HG03520 (cell line): ENCODE data around the gene SYNE1.
A peak's percentile ranks its signal among the peaks of the same experiment; 100 is the strongest.
"Not testable (repeated sequence)": the region's sequence is repeated elsewhere in the genome, so short reads cannot be mapped to it uniquely, and the experiment has no call there.

Source experiments
- ATAC-seq: cut with Tn5 transposase; IDR thresholded peaks from one replicate; pipeline ENCODE4 v1.9.1; 2021; ENCODE audit warnings: mild to moderate bottlenecking, moderate library complexity; ENCODE audit not compliant: unreplicated experiment

Gene SYNE1

DNA sequence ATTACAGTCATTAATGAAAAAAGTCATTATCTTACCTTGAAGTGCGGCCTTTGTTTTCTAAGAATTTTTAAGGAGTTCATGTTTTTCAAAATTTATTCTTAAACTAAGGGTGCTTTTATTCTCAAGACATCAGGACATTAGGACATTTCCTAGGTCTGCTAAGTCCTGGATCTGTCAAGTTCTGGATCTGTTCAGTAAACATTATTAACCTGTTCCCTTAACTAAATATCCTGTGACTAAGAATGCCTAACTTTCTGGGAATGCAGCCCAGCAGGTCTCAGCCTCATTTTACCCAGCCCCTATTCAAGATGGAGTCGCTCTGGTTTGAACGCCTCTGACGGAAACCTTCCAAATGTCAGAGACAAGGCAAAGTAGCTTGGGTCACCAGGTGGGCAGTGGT, 302.6 kb downstream of the SYNE1 start:
- no peak for ATAC-seq

DNA sequence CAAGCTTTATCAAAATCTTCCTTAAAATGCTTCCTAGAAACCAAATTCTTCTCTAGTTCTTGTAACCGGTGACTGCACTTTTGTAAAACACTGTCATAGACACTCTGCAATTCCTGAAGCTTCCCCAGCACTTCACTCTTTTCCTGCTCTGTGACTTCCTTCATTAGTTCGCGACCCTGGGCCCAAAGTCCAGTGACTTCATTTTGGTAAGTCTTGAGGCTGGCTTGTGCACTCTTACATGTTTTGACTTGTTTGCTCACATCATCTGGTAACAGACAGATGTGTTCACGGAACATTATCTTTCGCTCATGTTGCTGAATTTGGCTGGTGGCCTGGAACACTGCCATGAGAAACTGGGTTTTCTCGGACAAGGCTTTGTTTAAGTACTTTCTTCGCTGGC, 306.2 kb downstream of the SYNE1 start:
- ATAC-seq, result no peak

DNA sequence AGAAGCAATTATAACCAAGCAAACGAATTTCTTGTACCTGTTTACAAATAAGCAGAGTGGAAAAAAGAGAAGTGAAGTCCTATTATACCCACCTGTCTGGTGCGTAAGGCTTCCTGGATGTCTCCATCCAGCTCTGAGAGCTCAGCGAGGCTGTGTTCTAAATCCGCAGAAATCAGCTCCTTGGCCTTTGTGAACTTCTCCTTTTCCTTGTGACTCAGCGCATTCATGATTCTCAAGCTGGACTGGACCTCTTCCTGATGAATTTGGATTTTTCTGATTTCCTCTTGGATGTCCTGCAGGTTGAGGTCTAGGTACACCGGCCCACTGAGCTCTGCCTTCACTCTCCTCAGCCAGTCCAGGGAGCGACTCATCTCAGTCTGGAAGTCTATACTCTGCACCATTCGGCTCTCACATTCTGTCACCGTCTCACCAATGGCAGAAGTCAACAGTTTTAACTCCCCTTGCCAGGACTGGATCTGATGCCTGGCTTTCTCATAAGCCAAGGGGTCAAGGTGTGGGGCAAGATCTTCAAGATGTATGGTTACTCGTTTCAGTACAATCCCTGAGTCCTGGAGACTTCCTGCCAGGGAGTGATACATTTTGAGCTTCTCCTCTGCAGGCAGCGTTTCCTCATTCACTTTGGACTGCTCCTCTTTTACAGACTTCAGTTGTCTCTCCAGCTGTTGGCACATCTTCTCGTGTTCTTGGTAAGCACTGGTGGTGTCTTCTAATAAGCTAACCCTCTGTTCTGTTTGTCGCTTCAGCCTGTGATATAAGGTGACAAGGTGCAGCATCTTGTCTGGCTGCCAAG, 307.3 kb downstream of the SYNE1 start:
- no peak for ATAC-seq

DNA sequence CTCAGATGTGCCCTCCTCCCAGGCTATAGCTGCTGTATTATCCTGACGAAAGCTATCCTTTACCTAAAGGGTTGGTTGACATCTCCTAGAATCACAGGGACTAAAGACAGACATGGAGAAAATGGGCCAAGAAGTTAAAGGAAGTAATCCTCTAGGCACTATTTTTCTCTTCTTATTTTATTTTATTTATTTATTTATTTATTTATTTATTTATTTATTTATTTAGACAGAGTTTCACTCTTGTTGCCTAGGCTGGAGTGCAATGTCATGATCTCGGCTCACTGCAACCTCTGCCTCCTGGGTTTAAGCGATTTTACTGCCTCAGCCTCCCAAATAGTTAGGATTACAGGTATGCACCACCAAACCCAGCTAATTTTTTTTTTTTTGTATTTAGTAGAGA, 309.0 kb downstream of the SYNE1 start:
- ATAC-seq, result not testable (repeated sequence)

DNA sequence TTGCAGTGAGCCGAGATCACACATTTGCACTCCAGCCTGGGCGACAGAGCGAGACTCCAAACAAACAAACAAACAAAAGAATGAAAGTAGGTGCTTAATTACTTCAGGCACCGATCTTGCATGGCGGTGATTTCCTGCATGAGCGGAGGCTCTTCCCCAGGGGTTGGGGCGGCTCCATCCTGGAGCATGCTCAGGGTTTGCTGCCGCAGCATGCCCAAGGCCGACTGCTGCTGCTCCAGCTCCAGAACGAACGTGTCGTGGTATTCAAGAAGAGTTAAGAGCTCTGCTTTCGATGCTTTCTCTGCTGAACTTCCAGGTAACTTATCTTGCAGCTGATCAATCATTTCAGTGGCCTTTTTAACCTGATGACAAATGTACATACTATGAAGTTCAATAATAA, 313.8 kb downstream of the SYNE1 start:
- ATAC-seq, result no peak

DNA sequence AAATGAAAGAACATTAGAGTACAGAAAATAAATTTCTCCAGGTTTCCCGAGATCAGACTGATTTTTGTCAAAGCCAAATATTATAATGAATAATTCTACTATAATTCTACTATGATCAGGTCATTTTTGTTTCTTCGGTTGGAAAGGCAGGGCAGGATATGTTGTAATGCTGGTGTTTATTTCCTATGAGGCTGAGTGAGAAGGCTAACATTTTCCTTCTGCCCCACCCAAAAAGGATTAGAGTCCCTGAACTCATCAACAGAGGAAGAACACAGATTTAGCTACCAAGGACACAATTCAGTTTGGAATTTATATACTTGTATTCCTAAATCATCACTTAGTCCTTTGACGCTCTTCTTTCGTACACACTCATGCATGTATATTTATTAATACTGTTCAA, 318.9 kb downstream of the SYNE1 start:
- no peak for ATAC-seq

DNA sequence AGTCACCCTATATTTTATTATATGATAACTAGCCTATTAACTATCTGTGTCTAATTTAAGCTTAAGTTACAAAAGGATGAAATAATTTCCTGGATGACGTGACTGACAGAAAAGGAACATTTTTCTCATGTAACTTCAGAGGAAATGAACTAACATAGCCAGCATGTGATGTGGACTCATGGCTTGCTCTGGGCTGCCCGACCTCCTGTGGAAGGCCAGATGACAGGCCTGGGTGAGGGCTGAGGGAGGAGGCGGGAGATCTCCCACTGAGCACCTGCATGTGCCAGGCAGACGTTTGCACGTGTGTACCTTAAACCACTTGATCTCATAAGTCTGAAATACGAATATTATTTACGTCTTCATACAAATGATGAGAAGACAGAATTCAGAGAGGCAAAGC, 321.1 kb downstream of the SYNE1 start:
- ATAC-seq, result no peak

DNA sequence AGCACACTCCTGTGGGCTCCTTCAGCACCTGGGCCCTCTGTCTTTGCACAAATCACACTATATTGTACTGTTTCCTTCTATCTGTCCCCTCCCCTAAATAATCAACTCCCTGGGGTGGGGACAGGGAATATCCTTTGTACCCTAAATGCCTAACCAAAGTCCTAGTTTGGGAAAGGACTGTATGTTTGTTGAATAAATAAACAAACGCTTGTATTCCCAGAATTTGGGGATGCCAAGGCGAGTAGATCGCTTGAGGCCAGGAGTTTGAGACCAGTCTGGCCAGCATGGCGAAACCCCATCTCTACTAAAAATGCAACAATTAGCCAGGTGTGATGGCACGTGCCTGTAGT, 322.7 kb downstream of the SYNE1 start:
- no peak for ATAC-seq

DNA sequence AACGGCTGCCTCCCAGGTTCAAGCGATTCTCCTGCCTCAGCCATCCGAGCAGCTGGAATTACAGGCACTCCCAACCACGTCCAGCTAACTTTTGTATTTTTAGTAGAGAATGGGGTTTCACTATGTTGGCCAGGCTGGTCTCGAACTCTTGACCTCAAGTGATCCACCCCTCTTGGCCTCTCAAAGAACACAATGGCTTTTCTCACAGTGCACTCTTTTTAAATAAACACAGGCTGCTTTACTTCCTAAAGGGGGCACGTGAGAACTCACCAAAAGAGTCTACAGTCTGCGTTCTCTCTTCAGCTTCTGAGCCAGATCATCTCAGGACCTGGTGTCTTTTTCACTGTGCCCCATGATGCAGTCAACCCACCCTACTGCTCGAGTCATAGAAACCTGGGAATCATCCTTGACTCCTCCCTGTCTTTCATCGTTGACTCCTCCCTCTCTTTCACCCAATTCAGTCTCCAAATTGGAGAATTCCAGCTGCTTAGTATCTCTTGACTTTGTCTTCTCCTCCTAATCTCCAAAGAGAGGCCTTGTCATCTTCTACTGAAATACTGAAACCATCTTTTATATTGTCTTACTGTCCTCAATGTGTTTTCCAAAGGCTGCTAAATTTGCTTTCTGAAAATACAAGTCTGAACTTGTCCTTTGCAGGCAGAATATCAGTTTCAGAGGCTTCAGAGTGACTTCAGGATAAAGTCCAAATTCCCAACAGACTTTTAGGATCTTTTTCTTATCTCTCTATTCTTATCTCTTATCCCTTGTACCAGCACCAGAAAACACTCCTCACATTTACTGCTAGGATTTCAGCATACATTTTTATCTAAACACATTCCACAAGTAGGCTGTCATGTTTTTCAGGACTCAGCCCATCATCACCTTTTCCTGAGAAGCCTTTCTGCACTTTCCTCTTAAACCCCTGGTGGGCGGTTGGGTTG, 323.4 kb downstream of the SYNE1 start:
- ATAC-seq, result no peak

DNA sequence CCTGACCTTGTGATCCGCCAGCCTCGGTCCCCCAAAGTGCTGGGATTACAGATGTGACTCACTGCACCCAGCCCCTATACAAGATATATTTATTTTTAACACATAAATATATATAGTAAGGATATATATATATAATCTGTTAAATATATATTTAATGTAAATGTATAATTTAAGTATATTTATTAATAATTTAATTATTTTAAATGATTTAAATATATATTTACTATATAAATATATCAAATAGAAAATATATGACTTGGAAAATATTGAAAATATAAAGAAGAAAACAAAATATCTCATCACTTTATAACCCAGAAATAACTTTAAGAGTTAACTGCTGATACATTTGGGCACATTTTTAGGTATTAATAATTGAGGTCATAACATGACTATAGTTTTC, 324.7 kb downstream of the SYNE1 start:
- no peak for ATAC-seq

DNA sequence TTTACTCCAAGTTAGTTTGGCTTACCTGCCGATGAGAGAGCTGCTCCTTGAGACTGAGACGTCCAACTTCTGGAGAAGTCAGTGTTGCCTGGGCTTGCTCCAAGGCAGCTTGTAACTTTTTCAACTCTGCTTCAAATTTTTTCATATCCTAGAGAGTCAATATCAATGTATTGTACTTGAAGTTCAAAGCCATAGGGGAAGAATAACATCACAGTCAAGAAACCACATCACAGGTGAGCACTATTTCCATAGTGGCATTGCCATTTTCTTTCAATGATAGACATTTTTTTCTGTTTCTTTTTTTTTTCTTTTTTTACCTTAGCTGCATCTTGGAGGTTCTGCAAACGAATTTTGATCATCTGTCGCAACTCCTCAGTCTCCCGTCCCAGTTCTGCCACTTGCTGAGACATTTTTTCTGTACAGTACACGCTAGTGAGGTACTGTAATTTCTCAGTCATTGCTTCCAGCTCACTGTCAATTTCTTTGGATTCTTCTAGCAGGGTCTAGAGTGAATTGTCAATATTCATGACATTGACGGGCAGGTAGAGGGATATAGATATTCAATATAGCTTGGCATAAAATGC, 326.7 kb downstream of the SYNE1 start:
- no peak for ATAC-seq

DNA sequence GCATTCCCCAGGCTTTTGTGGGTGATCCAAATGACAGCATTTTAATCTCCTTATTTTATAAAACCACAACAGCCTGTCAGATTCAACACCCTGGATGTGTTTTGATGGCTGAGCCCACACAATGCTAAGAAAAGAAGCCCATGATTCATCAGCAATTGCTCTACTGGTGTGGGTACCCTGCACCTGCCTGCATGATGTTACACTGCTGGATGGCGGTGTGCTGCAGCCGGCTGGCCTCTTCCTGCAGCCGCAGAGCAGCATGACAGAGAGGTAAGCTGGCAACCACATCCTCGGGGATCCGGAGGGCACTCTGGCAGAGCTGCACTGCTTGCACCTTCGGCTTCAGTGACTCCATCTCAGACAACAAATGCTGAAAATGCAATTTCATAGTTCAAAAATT, 327.5 kb downstream of the SYNE1 start:
- no peak for ATAC-seq

DNA sequence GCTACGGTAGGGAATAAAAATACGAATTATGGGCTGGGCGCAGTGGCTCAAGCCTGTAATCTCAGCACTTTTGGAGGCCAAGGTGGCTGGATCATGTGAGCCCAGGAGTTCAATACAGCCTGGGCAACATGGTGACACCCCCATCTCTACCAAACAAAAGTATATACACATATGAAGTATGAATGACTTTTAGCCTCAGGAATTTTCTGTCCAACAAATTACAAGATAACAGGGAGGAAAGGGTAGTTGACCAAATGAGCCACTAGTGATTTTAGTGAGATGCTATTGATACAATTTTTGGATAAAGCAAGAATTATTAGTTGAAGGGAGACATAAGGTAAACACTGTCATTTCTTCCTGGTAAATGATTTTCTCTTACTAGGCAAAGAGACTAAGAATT, 328.2 kb downstream of the SYNE1 start:
- no peak for ATAC-seq

DNA sequence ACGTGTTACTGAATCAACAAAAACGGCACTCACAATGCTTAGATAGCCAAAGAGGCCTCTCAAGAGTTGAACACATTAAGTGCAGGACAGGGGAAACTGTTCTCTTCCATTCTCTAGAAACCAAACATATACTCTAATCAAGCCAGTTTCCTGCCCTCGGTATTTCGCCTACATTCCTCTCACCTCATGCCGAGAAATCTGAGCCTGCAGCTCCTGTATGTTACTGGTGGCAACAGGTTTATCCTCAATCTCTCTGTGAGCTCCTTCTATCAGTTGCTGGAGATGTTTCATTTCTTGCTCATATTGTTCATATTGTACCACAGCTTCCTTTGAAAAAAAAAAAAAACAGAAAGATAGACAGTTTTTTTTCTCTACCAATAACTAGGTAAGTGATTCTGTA, 328.9 kb downstream of the SYNE1 start:
- no peak for ATAC-seq

DNA sequence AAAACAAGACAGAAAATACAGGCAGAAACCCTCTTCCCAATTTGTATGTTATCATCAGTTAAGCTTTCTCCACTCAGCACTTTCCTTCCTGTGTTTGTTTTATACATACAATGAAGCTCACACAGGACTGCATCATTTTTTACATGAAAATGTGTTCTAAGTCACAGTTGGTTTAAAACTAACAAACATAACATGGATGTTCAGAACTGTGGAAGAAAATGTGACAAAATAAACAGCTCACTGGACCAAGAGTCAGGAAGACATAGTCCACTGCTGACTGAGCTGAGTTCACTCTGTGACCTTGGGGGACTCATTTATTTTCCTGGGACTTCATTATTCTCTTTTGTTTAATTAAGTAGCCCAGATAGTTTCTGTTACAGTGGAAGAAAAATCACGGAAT, 331.5 kb downstream of the SYNE1 start:
- ATAC-seq, result no peak

DNA sequence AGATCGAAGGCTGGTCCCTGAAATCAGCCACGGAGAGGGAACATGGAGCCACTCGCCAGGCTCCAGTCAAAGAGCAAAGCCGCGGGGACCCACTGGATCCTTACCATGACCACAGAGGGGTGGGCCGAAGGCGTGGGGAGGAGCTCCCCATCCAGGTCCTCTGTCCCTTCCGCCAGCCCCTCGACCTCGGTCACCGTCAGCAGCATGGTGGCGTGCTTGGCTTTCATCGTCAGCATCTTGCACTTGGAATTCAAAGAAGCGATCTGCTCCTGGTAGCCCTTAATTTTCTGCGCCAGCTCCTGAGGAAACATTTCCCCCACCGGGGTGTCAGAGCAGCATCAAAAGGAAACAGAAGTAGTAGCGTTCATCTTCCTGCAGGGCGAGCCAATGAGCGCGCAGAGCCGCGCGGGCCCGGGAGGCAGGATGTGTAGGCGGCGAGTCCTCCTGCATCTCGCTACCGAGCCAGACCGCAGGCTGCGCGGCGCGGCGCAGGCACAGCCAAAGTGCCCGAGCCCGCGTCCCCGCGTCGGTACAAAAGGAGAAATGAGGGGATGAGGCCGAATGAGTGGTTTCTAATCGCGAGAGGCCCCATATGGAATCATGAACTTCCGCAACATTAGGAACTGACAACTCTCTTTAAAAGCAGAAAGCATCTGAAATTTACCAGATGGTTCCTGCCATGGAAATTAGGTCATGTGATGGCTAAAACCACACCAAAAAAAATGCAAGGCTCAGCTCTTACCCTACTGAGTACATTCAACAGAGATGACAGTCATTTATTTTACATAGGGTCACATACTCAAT, 335.2 kb downstream of the SYNE1 start:
- peak; percentile 89 for ATAC-seq

DNA sequence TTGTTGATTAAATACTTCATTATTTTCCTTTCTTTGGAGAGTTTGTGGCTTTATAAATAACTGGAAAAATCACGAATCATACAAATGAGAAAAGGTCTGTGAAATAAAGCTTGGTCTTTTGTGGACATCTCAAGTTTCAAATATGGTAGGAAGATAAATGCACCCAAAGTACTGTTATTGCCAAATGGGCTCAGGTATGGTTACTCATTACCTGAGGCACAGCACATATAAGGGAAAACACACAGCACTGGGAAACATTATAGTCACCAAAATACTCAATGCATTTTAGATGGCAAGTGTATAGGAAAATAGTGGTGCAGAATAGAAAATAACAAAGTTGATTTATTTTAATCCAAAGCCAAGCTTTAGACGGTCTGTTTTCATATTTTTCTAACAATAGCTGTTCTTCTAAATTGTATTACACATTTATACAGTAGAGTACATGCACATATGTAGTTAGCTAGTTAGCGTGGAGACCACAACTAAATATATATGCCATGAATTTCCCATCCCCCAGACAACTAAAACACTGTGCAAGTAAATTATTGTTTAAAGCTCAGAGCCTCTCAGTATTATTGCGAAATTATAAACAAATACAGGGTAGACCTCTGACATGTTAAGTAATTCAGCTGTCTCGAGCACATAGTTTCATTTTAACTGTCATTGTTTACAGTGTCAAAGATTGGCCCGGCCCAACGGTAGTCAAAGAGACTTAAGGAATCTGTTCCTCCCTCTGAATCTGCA, 336.0 kb downstream of the SYNE1 start:
- ATAC-seq, result peak; percentile 27

DNA sequence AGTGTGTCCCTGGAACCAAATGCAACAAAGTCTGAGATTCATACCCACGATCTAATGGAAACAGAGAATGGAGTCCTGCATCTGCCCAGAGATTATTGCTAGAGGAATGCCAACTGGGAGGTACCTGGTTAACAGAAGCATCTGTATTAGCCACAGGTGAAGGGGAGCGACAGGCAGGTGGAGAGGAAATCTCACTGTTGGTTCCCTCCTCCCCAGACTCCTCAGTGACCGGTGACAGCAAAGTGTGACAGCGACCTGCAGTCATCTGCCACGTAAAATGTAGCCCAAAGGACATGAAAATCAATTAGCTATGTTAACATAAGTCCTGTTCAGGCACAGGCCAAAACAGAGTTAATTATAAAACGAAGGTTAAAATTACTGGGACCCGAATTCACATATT, 336.6 kb downstream of the SYNE1 start:
- no peak for ATAC-seq

DNA sequence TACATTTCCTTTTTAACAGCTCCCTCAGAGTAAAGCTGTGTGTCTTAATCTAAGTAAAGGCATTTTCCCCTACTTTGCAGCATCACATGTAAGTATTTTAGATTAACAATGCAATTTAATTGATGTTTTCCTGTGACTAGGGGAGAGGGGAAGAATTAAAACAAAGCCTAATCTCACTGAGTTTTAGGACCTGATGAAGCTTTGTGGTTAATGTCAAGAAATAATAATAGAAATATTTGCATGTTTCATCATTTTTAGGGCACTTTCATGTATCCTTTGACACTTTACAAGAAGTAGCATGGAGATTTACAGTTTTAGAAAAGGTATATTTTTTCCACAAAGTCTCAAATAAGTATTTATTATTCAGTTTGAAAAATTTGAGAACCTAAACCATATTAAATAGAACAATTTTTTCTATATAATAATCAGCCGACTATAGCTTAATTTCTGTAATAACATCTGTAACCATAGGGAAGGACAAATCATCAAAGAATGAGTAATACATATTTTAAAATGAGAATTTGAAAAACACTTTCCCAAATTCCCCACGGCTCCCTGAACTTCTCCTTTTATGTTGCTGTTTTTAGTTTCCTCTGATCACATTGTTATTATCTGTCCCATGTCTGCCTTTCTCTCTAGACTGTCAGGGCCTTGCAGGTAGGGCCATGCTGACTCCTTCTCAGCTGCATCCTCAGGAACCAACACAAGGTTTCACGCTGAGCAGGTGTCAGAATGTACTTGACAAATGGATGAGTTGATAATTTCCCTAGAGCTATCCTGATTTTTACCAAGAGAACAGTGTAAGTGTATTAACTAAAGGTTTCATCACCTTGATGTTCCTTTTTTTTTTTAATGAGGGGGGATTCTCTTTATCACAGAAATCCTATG, 338.1 kb downstream of the SYNE1 start:
- no peak for ATAC-seq
